ENCODE measurements around the gene TFAP2A.
A peak's percentile ranks its signal among the peaks of the same experiment; 100 is the strongest.

TFAP2A gene

DNA sequence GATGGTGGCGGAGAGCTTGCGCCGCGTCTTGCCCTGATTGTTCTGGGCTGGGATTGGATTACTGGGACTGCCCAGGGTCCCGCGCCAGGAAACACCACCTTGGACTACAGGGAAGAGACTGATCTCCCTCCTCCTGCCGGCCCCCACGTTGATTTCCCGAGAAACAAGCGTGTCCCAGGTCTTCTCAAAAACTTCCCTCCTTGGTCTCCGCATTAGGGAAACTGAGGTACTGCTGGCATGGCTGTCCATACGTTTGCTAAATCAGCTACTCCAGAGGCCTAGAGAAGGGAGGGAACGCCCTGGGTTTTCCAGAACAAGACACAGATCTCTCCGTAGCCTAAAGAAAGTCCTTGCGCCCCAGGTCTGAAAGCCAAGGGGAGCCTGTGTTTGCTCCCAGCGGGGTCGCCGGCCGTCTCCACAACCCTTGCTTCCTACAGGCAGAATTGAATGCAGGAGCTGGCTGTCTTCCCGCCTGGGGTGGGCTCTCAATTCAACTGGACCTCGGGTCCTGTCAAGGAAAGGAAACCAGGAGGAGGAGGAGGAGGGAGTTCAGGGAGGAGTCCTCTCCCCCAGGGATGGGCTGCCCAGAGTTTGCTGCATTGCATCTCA is 29.2 kb downstream of the TFAP2A start:
- Histone ChIP-seq H3K4me1 (ENCODE audit: control insufficient read depth, insufficient read depth, low read length) (peaks cover 81% of the 10 kb centered on the region), H3K4me3 (ENCODE audit: low read depth, low read length) (peak overlapping the region; percentile 37; the same call in 1 of the 2 replicates), H3K27me3 (ENCODE audit: control insufficient read depth, insufficient read depth, low read length) (peaks cover 100% of the 10 kb centered on the region)

DNA sequence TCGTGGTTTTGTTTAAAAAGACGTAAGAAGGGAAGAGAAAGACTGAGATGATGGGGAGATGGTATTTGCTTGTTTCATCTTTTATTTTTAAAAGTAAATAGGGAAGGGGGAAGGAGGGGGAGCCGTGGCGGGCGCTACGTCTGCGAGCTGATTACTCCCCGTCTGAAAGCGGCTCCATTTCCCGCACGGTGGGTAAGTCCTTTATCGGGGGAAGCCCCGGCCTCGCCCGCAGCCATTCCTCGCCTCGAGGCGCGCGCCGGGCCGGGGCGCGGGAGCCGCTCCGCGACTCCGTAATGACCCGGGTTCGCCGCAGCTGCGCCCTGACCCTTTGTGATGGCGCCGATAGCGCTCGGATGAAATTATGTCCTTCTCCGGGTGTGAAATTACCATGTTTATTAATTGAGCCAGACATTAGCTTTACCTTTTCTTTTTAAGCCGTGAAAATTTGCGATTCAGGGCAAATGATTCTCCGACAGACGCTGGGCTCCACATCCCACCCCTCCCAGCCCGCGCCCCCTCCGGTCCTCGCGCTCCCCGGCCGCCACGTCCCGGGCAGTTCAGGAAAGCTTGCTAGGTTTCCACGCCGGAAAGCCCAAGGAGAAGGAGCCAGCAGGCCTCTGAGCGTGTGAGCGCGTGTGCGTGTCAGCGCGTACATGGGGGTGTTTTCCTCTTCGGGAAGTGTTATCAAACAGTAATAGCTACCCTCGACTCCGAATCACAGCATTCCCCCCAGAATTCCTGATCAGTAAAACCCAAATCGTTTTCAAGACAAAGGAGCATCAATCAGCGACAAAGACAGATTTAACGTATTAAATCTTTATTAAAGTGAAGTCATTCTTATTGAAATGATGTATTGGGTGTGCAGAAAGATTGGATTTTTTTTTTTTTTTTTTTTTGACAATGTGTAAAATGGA is 30.0 kb downstream of the TFAP2A start:
- Histone ChIP-seq H3K4me1 (ENCODE audit: control insufficient read depth, insufficient read depth, low read length) (peaks cover 74% of the 10 kb centered on the region), H3K9ac (ENCODE audit: low read depth, low read length) (no peak overlapping the region), H3K36me3 (ENCODE audit: control insufficient read depth, insufficient read depth, low read length) (no peaks in the 10 kb centered on the region), H3K4me3 (ENCODE audit: low read depth, low read length) (peak overlapping the region; percentile 37), H3K9me3 (ENCODE audit: control insufficient read depth, insufficient read depth, low read length) (no peaks in the 10 kb centered on the region; the same call in 1 of the 2 replicates), H3K27ac (ENCODE audit: low read depth, low read length) (no peak overlapping the region), H3K27me3 (ENCODE audit: control insufficient read depth, insufficient read depth, low read length) (peaks cover 100% of the 10 kb centered on the region)

More for the DNA sequence above, 29.2 kb downstream of the TFAP2A start:
- no peak overlapping the region for H3K9ac ChIP-seq (ENCODE audit: low read depth, low read length)
- H3K9me3 ChIP-seq (ENCODE audit: control insufficient read depth, insufficient read depth, low read length) = no peaks in the 10 kb centered on the region; the same call in 1 of the 2 replicates
- H3K36me3 ChIP-seq (ENCODE audit: control insufficient read depth, insufficient read depth, low read length) = no peaks in the 10 kb centered on the region
- no peak overlapping the region for H3K27ac ChIP-seq (ENCODE audit: low read depth, low read length)

DNA sequence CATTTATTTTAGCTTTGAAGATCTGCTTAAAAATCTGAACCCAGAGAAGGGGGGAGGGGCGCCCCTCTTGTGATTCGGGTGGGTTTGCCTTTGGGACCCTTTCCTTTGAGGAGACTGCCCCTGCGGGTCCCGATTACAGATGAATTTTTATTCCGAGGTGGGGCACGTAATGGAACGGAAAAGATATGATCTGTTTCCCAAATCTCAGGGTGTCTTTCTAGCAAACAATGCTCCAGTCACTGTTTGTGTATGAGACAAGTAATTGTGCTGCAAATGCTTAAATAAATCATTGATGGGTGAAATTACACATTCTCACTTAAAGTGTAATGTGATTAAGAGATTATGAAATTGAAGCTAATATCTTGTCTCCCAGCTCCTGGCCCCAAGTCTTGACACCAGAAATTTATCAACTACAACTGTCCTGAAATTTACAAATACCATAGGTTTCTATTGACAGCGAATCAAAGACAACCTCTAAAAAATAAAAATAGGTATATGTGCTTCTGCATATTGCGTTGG is 30.7 kb downstream of the TFAP2A start:
- no peaks in the 10 kb centered on the region; the same call in 1 of the 2 replicates for H3K9me3 ChIP-seq (ENCODE audit: control insufficient read depth, insufficient read depth, low read length)
- H3K27ac ChIP-seq (ENCODE audit: low read depth, low read length) = no peak overlapping the region

DNA sequence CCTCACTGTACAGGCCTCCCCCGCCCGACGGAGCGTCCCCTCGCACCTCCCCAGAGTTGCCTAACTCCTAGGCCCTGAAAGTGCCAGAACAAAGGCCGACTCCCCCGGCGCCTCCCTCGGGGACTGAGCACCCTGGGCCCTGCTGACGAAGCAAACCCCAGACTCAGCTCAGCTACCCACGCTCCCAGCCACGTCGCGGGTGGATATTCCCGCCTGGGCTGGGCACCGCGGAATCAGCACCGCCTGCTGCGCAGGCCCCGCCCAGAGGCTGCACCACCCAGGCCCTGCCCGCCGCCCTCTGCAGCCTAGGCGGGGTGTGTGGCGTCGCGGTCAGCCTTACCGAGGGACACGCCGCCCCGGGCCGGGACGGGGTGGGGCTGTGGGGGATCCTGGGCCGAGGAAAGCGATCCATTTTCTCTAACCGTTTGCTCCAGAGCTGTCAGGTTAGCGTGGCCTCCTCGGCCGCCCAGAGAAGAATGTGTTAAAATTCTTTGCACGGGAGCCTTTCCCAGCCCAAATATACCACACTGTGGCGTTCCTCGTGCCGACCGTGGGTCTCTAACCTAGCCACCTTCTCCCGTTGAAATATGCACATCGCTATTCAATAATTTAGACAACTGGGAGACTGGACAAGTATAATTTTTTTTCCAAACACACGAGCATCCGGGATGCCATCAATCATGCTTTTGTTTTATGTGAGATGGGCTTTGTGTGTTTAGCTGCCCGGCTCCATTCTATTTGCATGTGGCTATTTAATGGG is 31.4 kb downstream of the TFAP2A start:
- Histone ChIP-seq H3K9ac (ENCODE audit: low read depth, low read length) (no peak overlapping the region), H3K27ac (ENCODE audit: low read depth, low read length) (no peak overlapping the region), H3K36me3 (ENCODE audit: control insufficient read depth, insufficient read depth, low read length) (no peaks in the 10 kb centered on the region), H3K4me3 (ENCODE audit: low read depth, low read length) (peak overlapping the region; percentile 34), H3K4me1 (ENCODE audit: control insufficient read depth, insufficient read depth, low read length) (peaks cover 60% of the 10 kb centered on the region), H3K9me3 (ENCODE audit: control insufficient read depth, insufficient read depth, low read length) (no peaks in the 10 kb centered on the region; the same call in 1 of the 2 replicates), H3K27me3 (ENCODE audit: control insufficient read depth, insufficient read depth, low read length) (peaks cover 95% of the 10 kb centered on the region)

More for the DNA sequence above, 30.7 kb downstream of the TFAP2A start:
- H3K4me1 ChIP-seq (ENCODE audit: control insufficient read depth, insufficient read depth, low read length) = peaks cover 66% of the 10 kb centered on the region
- H3K36me3 ChIP-seq (ENCODE audit: control insufficient read depth, insufficient read depth, low read length) = no peaks in the 10 kb centered on the region
- peak overlapping the region; percentile 37; the same call in 1 of the 2 replicates for H3K4me3 ChIP-seq (ENCODE audit: low read depth, low read length)
- peaks cover 99% of the 10 kb centered on the region for H3K27me3 ChIP-seq (ENCODE audit: control insufficient read depth, insufficient read depth, low read length)
- H3K9ac ChIP-seq (ENCODE audit: low read depth, low read length) = no peak overlapping the region

DNA sequence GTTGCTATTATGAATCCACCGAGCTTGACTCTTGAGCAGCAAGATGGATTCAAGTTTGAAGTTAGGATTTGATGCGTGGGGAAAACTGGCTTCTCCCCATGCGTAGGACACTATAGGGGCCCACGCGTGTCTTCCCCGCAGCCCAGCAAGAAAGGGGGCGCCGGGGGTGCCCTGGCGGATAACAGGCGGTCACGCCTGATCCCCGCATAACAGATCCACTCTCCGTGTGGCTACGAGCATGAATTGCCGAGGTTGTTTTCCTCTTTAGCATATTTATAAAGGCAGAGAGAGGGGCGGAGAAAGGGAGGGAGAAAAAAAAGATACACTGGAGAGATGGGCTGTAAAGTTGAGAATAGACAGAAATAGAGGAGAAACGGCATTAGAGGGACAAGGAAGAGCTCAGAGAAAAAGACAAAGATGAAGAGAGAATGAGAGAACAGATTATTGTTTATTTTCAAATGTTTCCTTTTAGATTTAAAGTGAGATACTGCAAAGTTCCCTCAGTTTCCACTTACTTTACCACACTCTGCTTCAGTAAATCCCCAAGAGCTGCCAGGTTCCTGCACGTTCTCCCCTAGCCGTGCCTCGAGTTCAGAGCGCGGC is 32.0 kb downstream of the TFAP2A start:
- Histone ChIP-seq H3K36me3 (ENCODE audit: control insufficient read depth, insufficient read depth, low read length) (no peaks in the 10 kb centered on the region), H3K27ac (ENCODE audit: low read depth, low read length) (no peak overlapping the region), H3K9ac (ENCODE audit: low read depth, low read length) (no peak overlapping the region), H3K4me3 (ENCODE audit: low read depth, low read length) (peak overlapping the region; percentile 8; the same call in 1 of the 2 replicates), H3K27me3 (ENCODE audit: control insufficient read depth, insufficient read depth, low read length) (peaks cover 93% of the 10 kb centered on the region), H3K4me1 (ENCODE audit: control insufficient read depth, insufficient read depth, low read length) (peaks cover 60% of the 10 kb centered on the region), H3K9me3 (ENCODE audit: control insufficient read depth, insufficient read depth, low read length) (no peaks in the 10 kb centered on the region)

DNA sequence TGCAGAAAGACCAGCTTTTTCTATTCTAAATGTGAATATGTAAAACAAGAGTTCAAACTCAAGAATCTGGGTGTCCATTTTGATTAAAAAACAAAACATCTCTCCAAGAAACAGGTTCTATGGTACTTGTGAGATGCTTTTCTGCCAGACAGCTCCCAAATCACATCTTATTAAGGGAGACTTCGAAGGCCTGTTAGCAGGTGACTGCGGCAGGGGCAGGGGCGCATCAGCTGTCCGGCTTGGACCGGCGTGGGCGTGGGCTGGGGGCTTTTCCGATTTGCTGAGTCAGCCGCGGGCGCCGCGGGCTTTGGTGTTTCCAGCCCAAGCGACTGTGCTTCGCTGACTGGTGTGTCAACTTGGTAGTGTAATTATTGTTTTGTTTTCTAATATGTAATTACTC is 32.6 kb downstream of the TFAP2A start:
- Histone ChIP-seq H3K4me1 (ENCODE audit: control insufficient read depth, insufficient read depth, low read length) (peaks cover 56% of the 10 kb centered on the region), H3K27me3 (ENCODE audit: control insufficient read depth, insufficient read depth, low read length) (peaks cover 93% of the 10 kb centered on the region), H3K9me3 (ENCODE audit: control insufficient read depth, insufficient read depth, low read length) (no peaks in the 10 kb centered on the region), H3K36me3 (ENCODE audit: control insufficient read depth, insufficient read depth, low read length) (no peaks in the 10 kb centered on the region), H3K27ac (ENCODE audit: low read depth, low read length) (no peak overlapping the region), H3K4me3 (ENCODE audit: low read depth, low read length) (no peak overlapping the region), H3K9ac (ENCODE audit: low read depth, low read length) (no peak overlapping the region)

DNA sequence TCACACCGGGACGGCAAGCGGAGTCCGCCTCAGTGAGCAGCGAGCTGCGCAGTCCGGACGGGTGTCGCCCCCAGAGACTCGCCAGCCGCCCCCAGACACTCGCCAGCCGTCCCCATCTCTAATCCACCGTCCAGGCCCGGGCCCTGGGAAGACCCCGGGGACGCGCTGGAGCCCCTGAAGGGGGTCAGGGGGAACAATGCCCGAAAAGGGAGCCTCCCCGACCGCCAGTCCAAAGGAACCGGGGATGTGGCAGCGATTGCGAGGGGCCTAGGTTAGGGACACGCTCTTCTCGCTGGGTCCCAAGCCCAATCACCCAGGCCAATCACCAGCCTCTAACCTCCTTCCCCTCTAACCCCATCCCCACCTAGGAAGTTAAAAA is 33.1 kb downstream of the TFAP2A start:
- peaks cover 51% of the 10 kb centered on the region for H3K4me1 ChIP-seq (ENCODE audit: control insufficient read depth, insufficient read depth, low read length)
- H3K36me3 ChIP-seq (ENCODE audit: control insufficient read depth, insufficient read depth, low read length) = no peaks in the 10 kb centered on the region
- no peak overlapping the region for H3K9ac ChIP-seq (ENCODE audit: low read depth, low read length)
- no peak overlapping the region for H3K27ac ChIP-seq (ENCODE audit: low read depth, low read length)
- H3K4me3 ChIP-seq (ENCODE audit: low read depth, low read length) = peak overlapping the region; percentile 23; the same call in 1 of the 2 replicates
- H3K9me3 ChIP-seq (ENCODE audit: control insufficient read depth, insufficient read depth, low read length) = no peaks in the 10 kb centered on the region
- H3K27me3 ChIP-seq (ENCODE audit: control insufficient read depth, insufficient read depth, low read length) = peaks cover 90% of the 10 kb centered on the region

DNA sequence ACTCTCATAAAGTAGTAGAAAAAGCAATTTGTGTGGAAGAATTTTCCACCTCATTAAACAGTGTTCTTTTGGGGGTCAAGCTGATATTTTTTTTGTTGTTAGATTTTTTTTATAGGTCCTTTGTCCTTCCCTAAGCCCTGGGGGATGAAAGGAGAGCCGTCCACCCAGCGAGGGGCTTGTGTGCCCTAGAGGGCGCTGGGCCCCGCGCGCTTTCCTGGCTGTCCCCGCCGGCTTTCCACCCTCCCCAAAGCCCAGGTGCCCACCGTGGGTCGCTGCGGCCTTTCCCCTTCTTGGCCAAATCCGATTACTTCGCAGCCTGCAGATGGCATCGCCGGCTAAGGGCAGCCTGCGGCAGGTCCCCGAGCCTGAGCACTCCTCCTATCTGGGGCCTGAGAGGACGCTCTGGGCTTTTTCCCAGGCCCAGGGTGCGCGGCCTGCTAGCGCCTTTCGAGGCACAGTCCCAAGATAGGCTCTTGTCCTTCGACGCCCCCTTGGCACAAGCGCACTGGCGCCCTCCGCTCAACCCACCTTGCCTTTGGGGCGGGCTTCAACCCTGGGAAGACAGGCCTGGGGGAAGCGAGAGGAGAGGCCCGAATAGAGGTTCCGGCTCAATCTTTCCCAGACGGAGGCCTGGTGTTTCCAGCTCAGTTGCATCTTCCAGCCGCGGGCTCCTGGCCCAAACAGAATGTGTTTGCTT is 33.6 kb downstream of the TFAP2A start:
- peaks cover 85% of the 10 kb centered on the region for H3K27me3 ChIP-seq (ENCODE audit: control insufficient read depth, insufficient read depth, low read length)
- H3K36me3 ChIP-seq (ENCODE audit: control insufficient read depth, insufficient read depth, low read length) = no peaks in the 10 kb centered on the region
- peaks cover 47% of the 10 kb centered on the region for H3K4me1 ChIP-seq (ENCODE audit: control insufficient read depth, insufficient read depth, low read length)
- H3K27ac ChIP-seq (ENCODE audit: low read depth, low read length) = no peak overlapping the region
- no peaks in the 10 kb centered on the region for H3K9me3 ChIP-seq (ENCODE audit: control insufficient read depth, insufficient read depth, low read length)
- H3K9ac ChIP-seq (ENCODE audit: low read depth, low read length) = no peak overlapping the region
- peak overlapping the region; percentile 23; the same call in 1 of the 2 replicates for H3K4me3 ChIP-seq (ENCODE audit: low read depth, low read length)

DNA sequence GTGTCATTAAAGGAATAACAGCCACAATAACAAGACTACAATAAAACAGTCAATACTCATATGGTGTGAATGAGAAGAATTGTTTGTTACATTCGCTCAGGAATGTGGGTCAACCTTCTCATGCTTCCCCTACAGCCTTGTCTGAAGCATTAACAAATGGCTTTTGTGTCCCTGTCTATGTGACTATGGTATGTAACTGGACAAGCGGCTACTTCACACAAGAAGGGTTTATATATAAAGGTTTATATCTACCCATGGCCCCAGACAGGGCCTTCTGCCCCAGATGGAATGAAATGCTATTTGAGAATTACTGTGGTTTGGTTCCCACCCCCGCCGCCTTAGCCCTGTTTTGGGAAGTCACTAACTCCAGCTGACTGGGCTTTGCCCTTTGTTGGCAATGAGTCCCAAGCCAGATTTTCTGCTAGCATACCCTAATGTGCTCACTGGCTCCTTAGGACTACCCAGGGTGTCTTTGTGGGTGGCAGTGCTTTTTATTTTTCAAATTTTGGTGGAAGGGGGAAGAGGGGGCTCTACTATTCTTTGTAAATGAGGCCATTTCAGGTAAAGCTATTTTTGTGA is 39.4 kb downstream of the TFAP2A start:
- Histone ChIP-seq H3K36me3 (ENCODE audit: control insufficient read depth, insufficient read depth, low read length) (no peaks in the 10 kb centered on the region), H3K4me3 (ENCODE audit: low read depth, low read length) (no peak overlapping the region), H3K4me1 (ENCODE audit: control insufficient read depth, insufficient read depth, low read length) (0 out of 2 replicates have a peak, but pooled peaks cover 13% of the 10 kb centered on the region), H3K27ac (ENCODE audit: low read depth, low read length) (no peak overlapping the region), H3K9me3 (ENCODE audit: control insufficient read depth, insufficient read depth, low read length) (no peaks in the 10 kb centered on the region), H3K27me3 (ENCODE audit: control insufficient read depth, insufficient read depth, low read length) (peaks cover 29% of the 10 kb centered on the region), H3K9ac (ENCODE audit: low read depth, low read length) (no peak overlapping the region)

Data from HUES48 (cell line).